HepG2 (cell line): ENCODE measurements around the gene SNAPIN. TPM values are rescaled to one million over a fixed set of nuclear protein-coding genes. Genes with fewer than 3 reads are reported as not detected.
A peak's percentile ranks its signal among the peaks of the same experiment; 100 is the strongest.

Experiments used
- DZIP1 ChIP-seq: sonication (generic); formaldehyde crosslinking; IDR thresholded peaks from 2 replicates; pipeline ENCODE4 v1.5.0; 2020; ENCODE audit warnings: mild to moderate bottlenecking, missing genetic modification reagents
- IRF2 ChIP-seq: IDR thresholded peaks from 2 replicates; pipeline ENCODE4 v1.6.1; 2018; ENCODE audit warnings: missing genetic modification reagents, missing compliant biosample characterization
- KAT7 ChIP-seq: IDR thresholded peaks from 2 replicates; pipeline ENCODE4 v1.6.1; 2018; ENCODE audit warnings: borderline replicate concordance, missing compliant biosample characterization
- KAT8 ChIP-seq: IDR thresholded peaks from 2 replicates; pipeline ENCODE4 v1.6.1; 2016; ENCODE audit warnings: missing genetic modification reagents, missing compliant biosample characterization
- KMT2B ChIP-seq: IDR thresholded peaks from 2 replicates; pipeline ENCODE4 v1.6.1; 2016; ENCODE audit warnings: missing genetic modification reagents, missing compliant biosample characterization
- MTERF4 ChIP-seq: sonication (generic); formaldehyde crosslinking; IDR thresholded peaks from 2 replicates; pipeline ENCODE4 v1.8.0; 2023; ENCODE audit warnings: mild to moderate bottlenecking, missing genetic modification reagents
- NRL ChIP-seq: sonication (generic); formaldehyde crosslinking; IDR thresholded peaks from 2 replicates; pipeline ENCODE4 v1.5.0; 2020; ENCODE audit warnings: missing genetic modification reagents, mild to moderate bottlenecking, moderate library complexity, borderline replicate concordance
- PATZ1 ChIP-seq: sonication (generic); formaldehyde crosslinking; IDR thresholded peaks from 2 replicates; pipeline ENCODE4 v1.4.0; 2020; ENCODE audit warnings: missing genetic modification reagents
- PBX2 ChIP-seq: IDR thresholded peaks from 2 replicates; pipeline ENCODE4 v1.6.1; 2016; ENCODE audit warnings: control low read depth
- POLR2G ChIP-seq: fragments of 200-400 bp; formaldehyde crosslinking; IDR thresholded peaks from 2 replicates; pipeline ENCODE4 v1.6.1; 2018; ENCODE audit warnings: mild to moderate bottlenecking, low read depth, low read length, moderate library complexity
- RCOR2 ChIP-seq: IDR thresholded peaks from 2 replicates; pipeline ENCODE4 v1.6.1; 2016; ENCODE audit warnings: missing biosample characterization, missing genetic modification reagents
- UBTF ChIP-seq: sonication (generic); formaldehyde crosslinking; IDR thresholded peaks from 2 replicates; pipeline ENCODE4 v1.4.0; 2020; ENCODE audit warnings: mild to moderate bottlenecking, missing genetic modification reagents
- XRCC5 ChIP-seq: fragments of 200-400 bp; formaldehyde crosslinking; optimal IDR thresholded peaks from 2 replicates; pipeline ENCODE3; 2017; ENCODE audit warnings: mild to moderate bottlenecking, low read length
- YY1 ChIP-seq: IDR thresholded peaks from 2 replicates; pipeline ENCODE4 v1.6.1; 2011; ENCODE audit warnings: low read length, low read depth, moderate library complexity, mild to moderate bottlenecking; ENCODE audit not compliant: insufficient read depth, insufficient replicate concordance
- ZBTB38 ChIP-seq: sonication (generic); formaldehyde crosslinking; IDR thresholded peaks from 2 replicates; pipeline ENCODE4 v1.5.1; 2020; ENCODE audit warnings: mild to moderate bottlenecking, missing genetic modification reagents
- ZNF230 ChIP-seq: sonication (generic); formaldehyde crosslinking; IDR thresholded peaks from 2 replicates; pipeline ENCODE4 v1.4.0; 2020; ENCODE audit warnings: mild to moderate bottlenecking, missing genetic modification reagents
- ZNF253 ChIP-seq: sonication (generic); formaldehyde crosslinking; IDR thresholded peaks from 2 replicates; pipeline ENCODE4 v1.8.0; 2022; ENCODE audit warnings: mild to moderate bottlenecking, missing genetic modification reagents, borderline replicate concordance
- ZNF607 ChIP-seq: sonication (generic); formaldehyde crosslinking; IDR thresholded peaks from 2 replicates; pipeline ENCODE4 v1.5.1; 2020; ENCODE audit warnings: missing genetic modification reagents, mild to moderate bottlenecking, borderline replicate concordance
- ZNF703 ChIP-seq: sonication (generic); formaldehyde crosslinking; IDR thresholded peaks from 2 replicates; pipeline ENCODE4 v1.5.1; 2020; ENCODE audit warnings: missing genetic modification reagents, mild to moderate bottlenecking, moderate library complexity, borderline replicate concordance
- polyA plus RNA-seq, 8 experiments: library from polyadenylated mRNA; depleted of rRNA in 3 of 8; stranded (reverse) in 7 of 8; unstranded in 1 of 8; fragments of >200 nt; fragmentation: Illumina TruSeq in 4 of 8; extraction: Trizol in 4 of 8; gene quantifications; 2 replicates each; pipeline versions ENCODE4 v1.2.1 to v1.2.3, GENCODE V29; 2011 to 2016; ENCODE audit warnings: low read depth in 4 of 8, missing spikeins in 1 of 8, mixed read lengths in 1 of 8; ENCODE audit not compliant: insufficient read depth in 1 of 8
- total RNA-seq, 5 experiments: library from RNA; depleted of rRNA; stranded (reverse); fragments of >200 nt; fragmentation: Illumina TruSeq; extraction: Trizol; gene quantifications; 2 replicates each; pipeline ENCODE4 v1.2.3, GENCODE V29; 2016; ENCODE audit warnings: low read depth in 1 of 5

The SNAPIN gene
- total and polyA plus RNA-seq, 2 of the 13 experiments (the other 11 are each of a cell fraction or from before 2014, with no cell fraction given) = 23.9 to 25.7 TPM

GRCh38 chr1:153608742-153609584 lies 49.5 kb upstream of the SNAPIN start (continued):
- TF ChIP-seq ZNF230 (CRISPR knock-in tag) (no peak), KMT2B (CRISPR knock-in tag) (peak; percentile 15; the same call in 1 of the 2 replicates), DZIP1 (CRISPR knock-in tag) (peak; percentile 35; the same call in 1 of the 2 replicates), POLR2G (peak; percentile 82), UBTF (CRISPR knock-in tag) (peak; percentile 61), ZNF253 (CRISPR knock-in tag) (0 out of 2 replicates have a peak, but pooled peaks have one; percentile 7), XRCC5 (peak; percentile 36), ZNF607 (CRISPR knock-in tag) (peak; percentile 81; the same call in 1 of the 2 replicates), ZNF703 (CRISPR knock-in tag) (no peak), KAT7 (no peak), YY1 (peak; percentile 59), KAT8 (CRISPR knock-in tag) (peak; percentile 58), NRL (peak; percentile 71; the same call in 1 of the 2 replicates), PATZ1 (CRISPR knock-in tag) (peak; percentile 99), RCOR2 (no peak), ZBTB38 (CRISPR knock-in tag) (peak; percentile 31; the same call in 1 of the 2 replicates), IRF2 (CRISPR knock-in tag) (peak; percentile 13), MTERF4 (CRISPR knock-in tag) (peak; percentile 85; the same call in 1 of the 2 replicates), PBX2 (CRISPR knock-in tag) (peak; percentile 92)
